ENCODE data around the gene N4BP2L2. TPM values are rescaled to one million over a fixed set of nuclear protein-coding genes. Genes with fewer than 3 reads are reported as not detected.

N4BP2L2 gene
- total and polyA plus RNA-seq, 7 experiments from 2014 or later, result 129 to 358 (median 216) TPM

- Histone ChIP-seq H3K36me3 (ENCODE audit: control insufficient read depth in 2 of 3, insufficient read depth in 3 of 3, low read length in 3 of 3) (no peaks in the 10 kb centered on the region), H3K27ac (ENCODE audit: low read depth, low read length) (no peak overlapping the region), H3K4me1 (ENCODE audit: control insufficient read depth in 2 of 2, insufficient read depth in 2 of 2, low read length in 2 of 2) (no peaks in the 10 kb centered on the region), H3K27me3 (ENCODE audit: control insufficient read depth in 2 of 2, insufficient read depth in 2 of 2, low read length in 2 of 2) (no peaks in the 10 kb centered on the region), H3K9me3 (ENCODE audit: control insufficient read depth in 2 of 3, low read length in 3 of 3) (no peaks in the 10 kb centered on the region), H3K4me3 (ENCODE audit: low read length) (no peak overlapping the region)
- DNase-seq (no peak), ATAC-seq (no peak)
- H3K4me1 Mint-ChIP-seq, result peaks cover 23 to 41% (median 32%) of the 10 kb centered on the region in 7 donors
- intact Hi-C loops (cut with micrococcal nuclease), result no loop called here
- no peaks in the 10 kb centered on the region for H3K27me3 Mint-ChIP-seq
- peaks cover 0 to 33% (median 21%) of the 10 kb centered on the region in 5 donors for H3K36me3 Mint-ChIP-seq
- H3K4me3 Mint-ChIP-seq, result no peak overlapping the region
- POLR2A ChIA-PET, result no interaction called here
- peaks cover 0 to 4% (median 0%) of the 10 kb centered on the region in 11 donors for H3K9me3 Mint-ChIP-seq
- CTCF ChIA-PET, result interaction anchor here (0.6 kb wide), 1 partner anchor 340 kb away, joined by 3 read pairs; no protein-coding TSS in a partner anchor
- peak overlapping the region in 1 of 9 donors; percentile 13 for H3K27ac Mint-ChIP-seq
Measured at GRCh38 chr13:32413284-32413683, 125.3 kb downstream of the N4BP2L2 start.

GRCh38 chr13:32409561-32410421 lies 128.8 kb downstream of the N4BP2L2 start:
- H3K4me3 Mint-ChIP-seq, result no peak overlapping the region
- no peaks in the 10 kb centered on the region for H3K9me3 ChIP-seq (ENCODE audit: control insufficient read depth in 2 of 3, low read length in 3 of 3)
- peaks cover 3 to 42% (median 25%) of the 10 kb centered on the region in 5 donors for H3K36me3 Mint-ChIP-seq
- H3K4me3 ChIP-seq (ENCODE audit: low read length), result no peak overlapping the region
- peak overlapping the region in 3 of 9 donors; percentile 32 to 66 (median 52) for H3K27ac Mint-ChIP-seq
- peaks cover 0 to 13% (median 0%) of the 10 kb centered on the region in 3 experiments for H3K36me3 ChIP-seq (ENCODE audit: control insufficient read depth in 2 of 3, insufficient read depth in 3 of 3, low read length in 3 of 3)
- intact Hi-C loops (cut with micrococcal nuclease), result loop anchor here in 1 of 2 donors (2.0 kb wide), 1 partner anchor 21 kb away; no protein-coding TSS in a partner anchor
- no peaks in the 10 kb centered on the region for H3K27me3 Mint-ChIP-seq
- H3K4me1 ChIP-seq (ENCODE audit: control insufficient read depth in 2 of 2, insufficient read depth in 2 of 2, low read length in 2 of 2), result no peaks in the 10 kb centered on the region
- ChIA-PET CTCF (no interaction called here), POLR2A (no interaction called here)
- H3K9me3 Mint-ChIP-seq, result no peaks in the 10 kb centered on the region
- H3K27ac ChIP-seq (ENCODE audit: low read depth, low read length), result no peak overlapping the region
- peaks cover 18 to 43% (median 24%) of the 10 kb centered on the region in 7 donors for H3K4me1 Mint-ChIP-seq
- H3K27me3 ChIP-seq (ENCODE audit: control insufficient read depth in 2 of 2, insufficient read depth in 2 of 2, low read length in 2 of 2), result no peaks in the 10 kb centered on the region
- DNase-seq, result no peak
- no peak for ATAC-seq

GRCh38 chr13:32409001-32409313 lies 129.6 kb downstream of the N4BP2L2 start:
- no peak for DNase-seq
- Mint-ChIP-seq H3K27ac (peak overlapping the region in 6 of 9 donors; percentile 44 to 93 (median 60)), H3K36me3 (peaks cover 3 to 44% (median 29%) of the 10 kb centered on the region in 5 donors), H3K9me3 (no peaks in the 10 kb centered on the region), H3K4me3 (peak overlapping the region in 2 of 10 donors; percentile 16 to 53), H3K27me3 (no peaks in the 10 kb centered on the region), H3K4me1 (peaks cover 18 to 43% (median 24%) of the 10 kb centered on the region in 7 donors)
- Histone ChIP-seq H3K9me3 (ENCODE audit: control insufficient read depth in 2 of 3, low read length in 3 of 3) (no peaks in the 10 kb centered on the region), H3K27me3 (ENCODE audit: control insufficient read depth in 2 of 2, insufficient read depth in 2 of 2, low read length in 2 of 2) (no peaks in the 10 kb centered on the region), H3K4me3 (ENCODE audit: low read length) (no peak overlapping the region), H3K4me1 (ENCODE audit: control insufficient read depth in 2 of 2, insufficient read depth in 2 of 2, low read length in 2 of 2) (no peaks in the 10 kb centered on the region), H3K36me3 (ENCODE audit: control insufficient read depth in 2 of 3, insufficient read depth in 3 of 3, low read length in 3 of 3) (peaks cover 0 to 13% (median 3%) of the 10 kb centered on the region in 3 experiments), H3K27ac (ENCODE audit: low read depth, low read length) (no peak overlapping the region)
- ATAC-seq, result no peak
- ChIA-PET POLR2A (interaction anchor here (2.3 kb wide), 1 partner anchor 19 kb away, joined by 9 read pairs; the partner anchor contains the start of gene N4BP2L1), CTCF (no interaction called here)
- intact Hi-C loops (cut with micrococcal nuclease), result no loop called here

- Mint-ChIP-seq H3K27me3 (no peaks in the 10 kb centered on the region), H3K4me1 (peaks cover 18 to 43% (median 24%) of the 10 kb centered on the region in 7 donors), H3K4me3 (peak overlapping the region in 7 of 10 donors; percentile 22 to 57 (median 48)), H3K9me3 (no peaks in the 10 kb centered on the region), H3K27ac (peak overlapping the region in 8 of 9 donors; percentile 44 to 93 (median 63)), H3K36me3 (peaks cover 3 to 44% (median 29%) of the 10 kb centered on the region in 5 donors)
- Histone ChIP-seq H3K4me1 (ENCODE audit: control insufficient read depth in 2 of 2, insufficient read depth in 2 of 2, low read length in 2 of 2) (no peaks in the 10 kb centered on the region), H3K4me3 (ENCODE audit: low read length) (no peak overlapping the region), H3K36me3 (ENCODE audit: control insufficient read depth in 2 of 3, insufficient read depth in 3 of 3, low read length in 3 of 3) (peaks cover 0 to 15% (median 3%) of the 10 kb centered on the region in 3 experiments), H3K27ac (ENCODE audit: low read depth, low read length) (no peak overlapping the region), H3K27me3 (ENCODE audit: control insufficient read depth in 2 of 2, insufficient read depth in 2 of 2, low read length in 2 of 2) (no peaks in the 10 kb centered on the region), H3K9me3 (ENCODE audit: control insufficient read depth in 2 of 3, low read length in 3 of 3) (no peaks in the 10 kb centered on the region)
- intact Hi-C loops (cut with micrococcal nuclease), result no loop called here
- ChIA-PET CTCF (no interaction called here), POLR2A (interaction anchor here (2.3 kb wide), 1 partner anchor 19 kb away, joined by 9 read pairs; the partner anchor contains the start of gene N4BP2L1)
- DNase-seq (no peak), ATAC-seq (no peak)
Measured at GRCh38 chr13:32408296-32409000, 130.1 kb downstream of the N4BP2L2 start.

- no peak overlapping the region for H3K4me3 Mint-ChIP-seq
- ATAC-seq (no peak), DNase-seq (no peak)
- intact Hi-C loops (cut with micrococcal nuclease), result no loop called here
- Histone ChIP-seq H3K4me3 (ENCODE audit: low read length) (no peak overlapping the region), H3K36me3 (ENCODE audit: control insufficient read depth in 2 of 3, insufficient read depth in 3 of 3, low read length in 3 of 3) (peaks cover 0 to 21% (median 3%) of the 10 kb centered on the region in 3 experiments), H3K9me3 (ENCODE audit: control insufficient read depth in 2 of 3, low read length in 3 of 3) (no peaks in the 10 kb centered on the region), H3K4me1 (ENCODE audit: control insufficient read depth in 2 of 2, insufficient read depth in 2 of 2, low read length in 2 of 2) (no peaks in the 10 kb centered on the region), H3K27me3 (ENCODE audit: control insufficient read depth in 2 of 2, insufficient read depth in 2 of 2, low read length in 2 of 2) (no peaks in the 10 kb centered on the region), H3K27ac (ENCODE audit: low read depth, low read length) (no peak overlapping the region)
- H3K27me3 Mint-ChIP-seq, result no peaks in the 10 kb centered on the region
- ChIA-PET POLR2A (interaction anchor here (2.3 kb wide), 1 partner anchor 20 kb away, joined by 9 read pairs; the partner anchor contains the start of gene N4BP2L1), CTCF (no interaction called here)
- peaks cover 3 to 50% (median 31%) of the 10 kb centered on the region in 5 donors for H3K36me3 Mint-ChIP-seq
- peak overlapping the region in 6 of 9 donors; percentile 4 to 93 (median 53) for H3K27ac Mint-ChIP-seq
- H3K9me3 Mint-ChIP-seq, result no peaks in the 10 kb centered on the region
- peaks cover 18 to 43% (median 24%) of the 10 kb centered on the region in 7 donors for H3K4me1 Mint-ChIP-seq
Measured at GRCh38 chr13:32407854-32408253, 130.7 kb downstream of the N4BP2L2 start.

- CTCF ChIA-PET, result interaction anchor here (0.6 kb wide), 1 partner anchor 247 kb away, joined by 3 read pairs; no protein-coding TSS in a partner anchor
- POLR2A ChIA-PET, result no interaction called here
- Mint-ChIP-seq H3K4me3 (no peak overlapping the region), H3K27me3 (no peaks in the 10 kb centered on the region), H3K36me3 (peaks cover 3 to 42% (median 34%) of the 10 kb centered on the region in 5 donors), H3K9me3 (no peaks in the 10 kb centered on the region), H3K27ac (no peak overlapping the region), H3K4me1 (peaks cover under 1 to 7% (median 2%) of the 10 kb centered on the region in 7 donors)
- DNase-seq (no peak), ATAC-seq (no peak)
- H3K4me3 ChIP-seq (ENCODE audit: low read length), result no peak overlapping the region
- no peak overlapping the region for H3K27ac ChIP-seq (ENCODE audit: low read depth, low read length)
- intact Hi-C loops (cut with micrococcal nuclease), result no loop called here
- no peaks in the 10 kb centered on the region for H3K9me3 ChIP-seq (ENCODE audit: control insufficient read depth in 2 of 3, low read length in 3 of 3)
- H3K36me3 ChIP-seq (ENCODE audit: control insufficient read depth in 2 of 3, insufficient read depth in 3 of 3, low read length in 3 of 3), result peaks cover 3 to 32% (median 6%) of the 10 kb centered on the region in 3 experiments
- H3K27me3 ChIP-seq (ENCODE audit: control insufficient read depth in 2 of 2, insufficient read depth in 2 of 2, low read length in 2 of 2), result no peaks in the 10 kb centered on the region
- no peaks in the 10 kb centered on the region for H3K4me1 ChIP-seq (ENCODE audit: control insufficient read depth in 2 of 2, insufficient read depth in 2 of 2, low read length in 2 of 2)
Measured at GRCh38 chr13:32403108-32403507, 135.5 kb downstream of the N4BP2L2 start.
